GM21619 (cell line): ENCODE data around the gene PERCC1.

Source experiments
- ATAC-seq: cut with Tn5 transposase; IDR thresholded peaks from one replicate; pipeline ENCODE4 v1.9.1; 2021; ENCODE audit not compliant: unreplicated experiment

PERCC1 gene

DNA sequence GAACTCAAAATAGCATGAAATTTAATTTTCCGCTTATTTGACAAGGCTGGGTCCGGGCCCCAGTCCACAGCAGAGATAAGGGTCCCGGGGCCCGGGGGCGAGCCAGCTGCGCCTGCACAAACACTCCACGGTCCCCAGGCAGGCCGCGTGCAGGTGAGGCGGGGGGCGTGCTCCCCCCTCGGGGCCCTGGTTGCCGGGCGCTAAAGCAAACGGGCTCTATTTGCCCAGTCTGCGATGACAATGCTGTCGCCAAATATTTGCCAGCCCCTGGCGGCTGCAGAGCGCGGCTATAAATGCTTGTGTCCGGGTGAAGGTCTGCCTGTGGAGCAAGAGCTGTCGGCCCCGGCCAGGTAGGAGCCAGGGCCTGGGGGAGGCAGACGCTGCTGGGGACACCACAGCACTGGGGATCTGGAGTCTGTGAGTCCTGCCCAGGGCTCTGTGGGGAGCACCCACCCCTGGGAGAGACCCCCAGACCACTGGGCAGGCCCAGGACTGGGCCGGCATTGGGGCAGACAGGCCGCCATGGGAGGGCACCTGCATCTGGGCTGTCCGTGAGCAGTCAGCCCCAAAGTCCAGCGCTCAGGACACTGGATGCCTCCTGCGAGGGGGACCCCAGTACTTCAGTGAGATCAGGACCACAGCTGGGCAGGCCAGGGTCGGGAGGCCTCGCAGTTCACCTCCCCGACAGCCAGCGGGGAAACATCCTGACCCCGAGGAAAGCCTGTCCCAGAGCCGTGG lies at the start of gene PERCC1:
Gene PERCC1, plus strand, starts transcription at position 320 of the 738 bp plus-strand sequence. CDS start 1,516 bp downstream, outside the sequence.
- no peak for ATAC-seq

GRCh38 chr16:1381612-1382406 lies 49.1 kb upstream of the PERCC1 start:
- no peak for ATAC-seq

DNA sequence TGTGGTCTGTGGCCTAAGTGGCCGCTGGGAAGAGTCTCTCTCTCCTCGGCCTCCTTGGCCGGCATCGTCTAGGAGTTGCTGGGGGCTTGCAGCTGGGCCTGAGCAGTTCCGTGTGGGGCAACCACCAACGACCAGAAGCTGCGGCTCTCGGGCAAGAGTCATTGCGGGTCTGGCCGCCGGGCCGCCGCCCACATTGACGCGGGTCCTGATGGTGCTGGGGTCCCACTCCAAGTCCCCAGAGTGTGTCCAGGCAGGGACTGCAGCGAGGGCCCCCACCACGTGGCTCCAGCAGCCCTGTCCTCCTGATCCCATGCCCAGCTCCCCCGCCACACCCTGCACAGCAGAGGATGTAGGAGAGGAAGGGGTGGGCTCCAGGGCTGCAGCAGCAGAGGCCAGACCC lies 47.3 kb upstream of the PERCC1 start:
- no peak for ATAC-seq

- ATAC-seq = no peak
Observed at GRCh38 chr16:1385232-1385631, 45.6 kb upstream of the PERCC1 start.

DNA sequence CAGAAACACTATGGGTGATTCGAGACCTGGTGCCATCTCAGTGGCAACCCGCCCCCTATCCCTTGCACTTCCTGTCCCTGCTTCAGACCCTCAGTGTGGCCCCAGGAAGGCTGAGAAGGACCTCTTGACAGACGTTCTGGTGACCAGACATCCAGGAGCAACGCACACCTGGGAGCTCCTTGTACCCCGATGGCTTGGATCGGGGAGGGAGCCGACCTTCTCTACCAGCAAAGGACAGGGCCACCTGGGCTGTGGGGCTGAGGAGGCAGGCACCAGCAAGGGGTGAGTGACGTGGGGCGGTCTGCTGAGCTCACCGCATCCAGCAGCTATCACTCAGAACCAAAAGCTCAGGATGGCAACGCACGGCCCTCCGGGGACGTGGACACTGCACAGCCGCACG lies 43.5 kb upstream of the PERCC1 start:
- no peak for ATAC-seq

- no peak for ATAC-seq
Observed at GRCh38 chr16:1389762-1390161, 41.1 kb upstream of the PERCC1 start.

- ATAC-seq = no peak
Observed at GRCh38 chr16:1390239-1390779, 40.6 kb upstream of the PERCC1 start.

GRCh38 chr16:1392826-1393225 lies 38.1 kb upstream of the PERCC1 start:
- no peak for ATAC-seq

DNA sequence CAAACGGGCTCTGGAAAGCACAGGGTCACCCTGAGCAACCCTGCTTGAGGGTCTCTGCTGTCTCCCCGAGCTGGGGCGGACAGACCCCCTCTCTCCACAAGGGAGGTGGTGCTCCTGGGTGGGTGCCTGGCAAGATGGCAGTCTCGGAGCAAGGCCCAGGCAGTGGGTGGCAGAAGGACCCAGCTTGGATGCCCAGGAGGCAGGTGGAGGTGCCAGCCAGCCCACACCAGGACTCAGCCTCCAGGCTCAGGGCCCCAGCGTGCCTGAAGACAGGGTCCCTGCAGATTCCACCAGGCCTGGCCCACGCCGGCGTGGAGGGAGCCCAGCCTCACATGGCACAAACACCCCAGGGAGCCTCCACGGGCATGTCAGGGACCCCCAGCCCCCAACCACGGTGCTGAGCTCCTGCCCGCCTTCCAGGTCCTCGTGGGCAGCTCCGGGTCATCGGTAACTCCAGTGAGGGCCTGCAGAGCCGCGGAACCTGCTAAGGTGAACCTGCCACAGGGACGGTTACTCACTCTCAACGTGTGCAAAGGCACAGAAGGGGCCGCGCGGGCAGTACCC lies 37.2 kb upstream of the PERCC1 start:
- no peak for ATAC-seq

DNA sequence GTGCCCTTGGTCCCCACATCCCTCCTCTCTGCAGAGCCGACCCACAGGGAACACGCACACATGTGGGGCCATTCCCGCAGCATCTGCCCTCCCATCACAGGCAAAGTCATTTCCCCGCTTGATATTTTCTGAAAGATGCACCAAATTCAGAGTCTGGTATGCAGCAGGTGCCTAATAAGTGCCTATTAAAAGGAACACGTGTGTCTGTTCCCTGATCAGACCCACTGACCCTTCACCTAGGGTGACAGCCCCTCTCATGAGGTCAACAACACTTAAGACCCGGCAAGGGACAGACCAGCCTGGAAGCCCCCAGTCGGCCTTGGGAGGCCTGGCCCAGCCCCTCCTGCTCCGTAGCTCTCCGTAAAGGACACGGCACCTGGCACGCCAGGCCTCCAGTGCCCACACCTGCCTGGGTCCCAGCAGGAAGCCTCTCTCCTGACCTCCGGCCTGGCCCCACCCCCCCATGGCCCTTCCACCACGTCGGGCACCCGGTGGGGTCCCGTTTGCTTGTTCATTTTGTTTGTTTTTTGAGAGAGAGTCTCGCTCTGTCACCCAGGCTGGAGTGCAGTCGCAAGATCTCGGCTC lies 36.4 kb upstream of the PERCC1 start:
- no peak for ATAC-seq

DNA sequence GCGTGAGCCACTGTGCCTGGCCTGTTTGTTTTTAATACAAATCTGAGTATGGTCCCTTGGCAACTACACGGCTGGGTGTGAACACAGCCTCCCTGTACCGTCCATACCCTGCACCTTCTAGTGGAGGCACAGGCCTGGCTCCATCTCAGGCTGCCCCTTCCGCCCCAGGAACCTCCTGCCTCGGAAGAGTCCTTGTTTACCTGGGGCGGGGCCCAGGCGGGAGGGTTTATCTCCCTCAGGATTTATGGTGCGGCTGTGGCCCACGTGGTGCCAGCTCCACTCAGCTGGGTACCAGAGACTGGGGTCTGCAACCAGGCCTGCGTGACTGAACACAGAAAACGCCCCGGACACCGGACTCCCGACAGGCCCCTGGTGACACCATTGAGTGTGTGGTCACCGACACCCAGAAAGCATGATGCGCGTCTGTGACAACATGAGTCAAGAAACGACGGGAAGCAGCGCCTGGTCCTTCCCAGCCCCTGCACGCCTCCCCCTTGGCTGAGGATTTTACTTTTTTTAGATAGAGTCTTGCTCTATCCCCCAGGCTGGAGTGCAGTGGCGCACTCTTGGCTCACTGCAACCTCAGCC lies 35.3 kb upstream of the PERCC1 start:
- ATAC-seq = no peak

DNA sequence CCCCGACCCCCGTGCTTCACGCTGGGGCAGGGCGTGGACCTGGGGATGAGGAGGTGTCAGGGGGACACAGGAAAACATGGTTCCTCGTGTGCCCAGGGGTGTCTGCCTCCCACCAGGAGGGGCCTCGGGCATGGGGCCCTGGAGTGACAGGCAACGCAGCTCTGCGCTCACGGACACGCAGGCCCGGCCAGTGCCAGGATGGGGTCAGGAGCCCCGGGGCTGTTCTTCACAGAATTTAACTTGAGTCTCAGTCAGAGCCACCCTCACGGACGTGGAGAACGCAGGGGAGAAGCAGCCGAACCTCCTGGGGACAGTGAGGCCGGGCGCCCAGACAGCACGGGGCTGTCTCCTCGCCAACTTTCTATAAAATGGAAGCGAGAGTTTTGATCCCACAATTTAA lies 33.1 kb upstream of the PERCC1 start:
- ATAC-seq = no peak

- no peak for ATAC-seq
Observed at GRCh38 chr16:1398351-1398750, 32.5 kb upstream of the PERCC1 start.

DNA sequence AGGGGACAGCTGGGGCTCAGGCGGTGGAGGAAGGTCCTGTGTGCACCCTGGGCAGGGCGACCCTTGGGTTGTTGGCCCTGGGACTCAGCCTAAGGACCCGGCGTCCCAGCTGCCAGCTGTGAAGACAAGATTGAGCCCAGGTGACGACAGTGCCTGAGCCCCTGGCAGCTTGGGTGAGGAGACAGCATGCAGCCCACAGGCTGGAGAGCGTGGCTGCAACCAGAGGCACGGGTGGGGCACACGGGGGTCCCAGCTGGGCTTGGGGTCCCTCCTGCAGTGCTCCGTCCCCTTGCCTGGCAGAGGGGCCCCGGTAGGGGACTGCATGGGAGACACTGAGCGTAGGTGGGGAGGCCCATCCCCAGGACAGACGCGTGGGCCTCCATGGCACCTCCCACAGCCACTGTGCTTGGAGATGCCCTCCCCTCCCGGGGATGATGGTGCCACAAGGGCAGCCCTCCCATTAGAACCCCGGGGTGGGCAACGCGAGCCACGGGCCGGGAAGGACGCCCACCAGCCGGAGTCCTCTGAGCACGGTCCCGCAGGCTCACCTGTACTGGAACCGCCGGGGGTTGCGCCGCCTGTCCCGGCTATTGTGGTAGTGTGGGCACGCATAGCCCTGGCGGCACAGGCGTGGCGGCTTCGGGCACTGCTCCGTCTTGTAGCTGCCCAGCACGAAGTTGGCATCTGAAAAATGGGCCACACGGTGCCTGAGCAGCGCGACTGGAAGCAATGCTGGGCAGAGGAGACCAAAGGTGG lies 31.9 kb upstream of the PERCC1 start:
- no peak for ATAC-seq

DNA sequence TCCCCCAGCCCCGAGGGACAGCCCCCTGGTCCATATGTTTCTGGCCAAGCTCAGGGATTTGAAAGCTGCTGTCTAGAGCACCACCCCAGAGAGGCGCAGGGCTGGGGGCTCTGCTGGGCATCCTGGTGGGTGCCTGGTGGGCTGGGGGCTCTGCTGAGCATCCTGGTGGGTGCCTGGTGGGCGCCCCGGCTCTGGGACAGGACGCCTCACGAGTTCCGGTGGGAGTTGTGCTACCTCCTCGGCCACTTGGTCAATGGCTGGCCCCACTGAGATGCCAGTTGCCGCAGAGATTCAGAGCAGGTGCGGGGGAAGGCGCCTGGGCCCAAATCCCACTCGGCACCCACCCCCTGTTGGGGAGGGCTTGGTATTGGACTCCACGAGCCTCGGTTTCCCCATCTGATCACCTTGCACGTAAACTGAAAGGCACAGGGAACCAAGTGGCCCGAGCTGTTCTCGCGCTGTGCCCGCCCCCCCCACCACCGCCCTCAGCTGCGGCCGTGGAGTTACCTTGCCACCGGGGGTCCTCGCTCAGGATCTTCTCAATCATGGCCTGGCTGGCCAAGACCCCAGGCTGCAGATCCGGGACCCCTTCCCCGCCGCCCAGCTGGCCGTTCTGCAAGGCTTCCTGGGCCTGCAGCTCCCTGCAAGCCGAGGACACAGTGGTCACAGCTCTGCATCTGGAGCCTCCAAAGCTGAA lies 29.7 kb upstream of the PERCC1 start:
- no peak for ATAC-seq

DNA sequence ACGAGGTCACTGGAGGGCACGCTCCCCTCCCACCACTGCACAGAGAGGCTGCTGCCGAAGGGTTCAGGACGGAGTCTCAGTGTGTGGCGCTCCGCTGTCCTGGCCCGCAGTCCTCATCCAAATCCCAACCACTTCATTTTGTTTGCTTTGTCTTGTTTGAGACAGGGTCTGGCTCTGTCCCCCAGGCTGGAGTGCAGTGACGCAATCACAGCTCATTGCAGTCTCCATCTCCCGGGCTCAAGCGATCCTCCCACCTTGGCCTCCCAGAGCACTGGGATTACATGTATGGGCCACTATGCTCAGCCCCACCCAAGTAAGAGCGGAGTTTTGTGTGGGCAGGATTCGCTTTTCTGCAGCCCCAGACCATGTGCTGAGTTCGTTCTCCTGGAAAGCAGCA lies 29.1 kb upstream of the PERCC1 start:
- no peak for ATAC-seq

DNA sequence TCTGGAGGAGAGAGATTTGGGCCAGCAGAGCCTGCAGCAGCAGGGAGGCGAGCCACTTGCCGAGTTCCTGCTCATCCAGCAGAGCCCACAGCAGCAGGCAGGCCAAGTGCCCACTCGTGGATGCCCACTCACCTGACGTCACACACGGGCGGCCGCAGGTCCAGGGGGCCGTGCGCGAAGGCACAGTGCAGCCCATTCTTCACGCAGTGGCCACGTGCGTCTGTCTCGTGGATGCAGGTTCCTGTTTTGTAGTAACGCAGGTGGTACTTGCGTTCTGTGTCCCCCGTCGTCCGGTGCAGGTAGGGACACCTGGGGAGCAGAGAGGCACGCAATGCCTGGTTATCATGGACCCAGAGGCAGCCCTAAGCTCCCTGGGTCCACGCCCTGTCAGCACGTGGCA lies 27.8 kb upstream of the PERCC1 start:
- ATAC-seq = no peak

GRCh38 chr16:1403733-1404132 lies 27.1 kb upstream of the PERCC1 start:
- ATAC-seq = no peak

GRCh38 chr16:1407753-1408152 lies 23.1 kb upstream of the PERCC1 start:
- ATAC-seq = no peak
